HFFc6 (cell line): ENCODE measurements around the gene SYT13. TPM values are rescaled to one million over a fixed set of nuclear protein-coding genes. Genes with fewer than 3 reads are reported as not detected.

Experiments used
- DNase-seq: peaks from one replicate; pipeline ENCODE4 v3.0.0-alpha.2; 2018
- H3K27ac Mint-ChIP-seq: 2 replicates; pipeline ENCODE4 v1.8.0; 2020; ENCODE audit warnings: mild to moderate bottlenecking, mixed read lengths
- H3K27me3 Mint-ChIP-seq: 2 replicates; pipeline ENCODE4 v1.8.0; 2021; ENCODE audit warnings: mild to moderate bottlenecking, moderate library complexity, mixed read lengths; ENCODE audit not compliant: insufficient read depth
- H3K36me3 Mint-ChIP-seq: 2 replicates; pipeline ENCODE4 v1.8.0; 2021; ENCODE audit warnings: low read depth, mixed read lengths
- H3K4me1 Mint-ChIP-seq: 2 replicates; pipeline ENCODE4 v1.8.0; 2020; ENCODE audit warnings: low read depth, mixed read lengths
- H3K4me3 Mint-ChIP-seq: 2 replicates; pipeline ENCODE4 v1.8.0; 2020; ENCODE audit warnings: mild to moderate bottlenecking, moderate library complexity, mixed read lengths
- H3K9me3 Mint-ChIP-seq: 2 replicates; pipeline ENCODE4 v1.8.0; 2020; ENCODE audit warnings: mild to moderate bottlenecking, mixed read lengths
- total RNA-seq, 6 experiments: library from RNA; stranded (reverse); fragmentation: NEBNext Ultra II Directional; extraction: Animal tissue kit (Norgen Biotek cat#: 25700); gene quantifications; 2 replicates in 1 of 6; 3 replicates in 5 of 6; pipeline ENCODE4 v1.2.3, GENCODE V29; 2021
- TF ChIP-seq, protein P1 (sequence below): fragments of 200-600 bp; sonication (generic); IDR thresholded peaks from 2 replicates; pipeline ENCODE4 v1.5.0; 2021; ENCODE audit warnings: antibody characterized with exemption, mild to moderate bottlenecking

Gene SYT13
- total RNA-seq, 6 experiments from 2014 or later, result not detected

DNA sequence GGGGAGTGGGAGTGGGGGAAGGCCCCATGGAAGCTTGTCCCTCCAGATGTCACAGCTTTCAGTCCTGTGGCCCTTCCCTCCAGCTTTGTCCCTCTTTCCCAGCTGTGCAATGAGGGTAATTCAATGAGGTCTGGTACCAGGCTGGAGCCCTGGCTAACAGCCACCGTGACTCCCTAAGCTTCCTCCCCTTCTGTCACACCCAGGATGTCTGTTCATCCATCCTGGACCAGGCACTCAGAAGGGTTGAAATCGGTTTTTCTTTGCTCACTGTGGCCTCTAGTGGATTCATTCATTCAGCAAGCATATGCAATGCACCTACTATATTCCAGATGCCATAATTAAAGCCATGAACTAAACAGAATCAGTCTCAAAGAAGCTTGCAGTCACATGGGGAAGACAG is 38.7 kb downstream of the SYT13 start:
- no peak overlapping the region for H3K4me3 Mint-ChIP-seq
- H3K9me3 Mint-ChIP-seq, result no peaks in the 10 kb centered on the region
- peaks cover 41% of the 10 kb centered on the region for H3K27me3 Mint-ChIP-seq
- DNase-seq, result no peak
- H3K36me3 Mint-ChIP-seq, result no peaks in the 10 kb centered on the region
- TF ChIP-seq, protein P1, sequence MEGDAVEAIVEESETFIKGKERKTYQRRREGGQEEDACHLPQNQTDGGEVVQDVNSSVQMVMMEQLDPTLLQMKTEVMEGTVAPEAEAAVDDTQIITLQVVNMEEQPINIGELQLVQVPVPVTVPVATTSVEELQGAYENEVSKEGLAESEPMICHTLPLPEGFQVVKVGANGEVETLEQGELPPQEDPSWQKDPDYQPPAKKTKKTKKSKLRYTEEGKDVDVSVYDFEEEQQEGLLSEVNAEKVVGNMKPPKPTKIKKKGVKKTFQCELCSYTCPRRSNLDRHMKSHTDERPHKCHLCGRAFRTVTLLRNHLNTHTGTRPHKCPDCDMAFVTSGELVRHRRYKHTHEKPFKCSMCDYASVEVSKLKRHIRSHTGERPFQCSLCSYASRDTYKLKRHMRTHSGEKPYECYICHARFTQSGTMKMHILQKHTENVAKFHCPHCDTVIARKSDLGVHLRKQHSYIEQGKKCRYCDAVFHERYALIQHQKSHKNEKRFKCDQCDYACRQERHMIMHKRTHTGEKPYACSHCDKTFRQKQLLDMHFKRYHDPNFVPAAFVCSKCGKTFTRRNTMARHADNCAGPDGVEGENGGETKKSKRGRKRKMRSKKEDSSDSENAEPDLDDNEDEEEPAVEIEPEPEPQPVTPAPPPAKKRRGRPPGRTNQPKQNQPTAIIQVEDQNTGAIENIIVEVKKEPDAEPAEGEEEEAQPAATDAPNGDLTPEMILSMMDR, result no peak
- no peak overlapping the region for H3K27ac Mint-ChIP-seq
- H3K4me1 Mint-ChIP-seq, result no peaks in the 10 kb centered on the region

DNA sequence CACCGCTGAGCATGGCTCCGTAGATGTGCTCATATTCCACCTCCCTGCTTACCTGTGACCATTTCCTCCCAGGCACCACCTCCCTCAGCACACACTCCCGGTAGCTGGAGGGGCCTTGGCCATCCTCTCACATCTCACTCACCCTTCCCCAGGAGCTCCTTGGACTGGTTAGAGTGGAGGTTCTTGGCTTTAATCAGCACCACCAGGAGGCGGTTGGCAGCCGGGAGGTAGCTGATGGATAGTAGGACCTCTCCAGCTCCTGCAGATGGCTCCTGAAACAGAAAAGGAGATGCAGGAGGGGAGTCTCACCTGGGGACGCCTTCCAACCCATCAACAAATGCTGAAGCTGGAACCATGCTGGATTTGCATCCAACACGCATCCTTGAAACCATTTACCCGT is 39.9 kb downstream of the SYT13 start:
- peaks cover 37% of the 10 kb centered on the region for H3K27me3 Mint-ChIP-seq

DNA sequence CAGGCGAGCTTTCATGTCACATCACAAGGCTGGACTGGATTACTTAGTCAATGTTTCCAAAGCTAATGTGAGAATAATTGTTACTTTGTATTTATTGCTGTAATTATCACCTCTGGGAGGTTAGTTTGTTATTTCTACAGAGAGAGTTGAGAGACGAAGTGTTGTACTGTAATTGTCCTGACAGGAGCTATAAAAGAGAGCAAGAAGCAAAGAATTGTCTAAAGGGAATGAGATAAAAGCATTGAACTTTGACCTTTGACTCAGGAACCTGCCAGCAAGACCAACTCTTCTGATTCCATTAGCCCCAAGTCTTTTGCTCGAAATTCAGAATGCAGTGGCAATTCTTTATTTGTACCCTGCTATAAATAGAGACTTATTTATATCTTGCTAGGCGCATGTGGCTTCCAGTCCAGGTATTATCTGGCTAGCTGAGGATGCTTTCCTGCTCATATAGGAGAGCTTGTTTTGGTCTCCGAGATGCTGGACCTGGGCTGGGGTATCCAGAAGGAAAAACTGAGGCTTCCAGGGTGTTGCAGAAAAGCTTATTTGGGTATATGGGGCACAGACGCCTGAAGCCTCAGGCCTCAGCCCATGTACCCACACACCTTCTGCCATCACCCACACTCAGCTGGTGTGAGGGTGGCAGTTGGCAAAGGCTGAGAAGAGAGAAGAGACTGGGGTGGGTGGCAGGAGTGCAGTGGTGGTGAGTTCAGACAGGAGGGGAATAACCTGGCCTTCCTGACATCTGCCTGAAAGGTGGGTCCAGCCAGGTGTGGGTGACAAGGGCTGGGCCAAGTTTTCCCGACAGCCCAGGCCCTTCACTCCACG is 40.7 kb downstream of the SYT13 start:
- Mint-ChIP-seq H3K36me3 (no peaks in the 10 kb centered on the region), H3K4me3 (no peak overlapping the region), H3K4me1 (no peaks in the 10 kb centered on the region), H3K27me3 (peaks cover 37% of the 10 kb centered on the region), H3K9me3 (no peaks in the 10 kb centered on the region), H3K27ac (no peak overlapping the region)
- TF ChIP-seq, protein P1, result no peak
- no peak for DNase-seq

More for the DNA sequence above, 39.9 kb downstream of the SYT13 start:
- no peak overlapping the region for H3K27ac Mint-ChIP-seq
- no peak overlapping the region for H3K4me3 Mint-ChIP-seq
- H3K36me3 Mint-ChIP-seq, result no peaks in the 10 kb centered on the region
- DNase-seq, result no peak
- H3K9me3 Mint-ChIP-seq, result no peaks in the 10 kb centered on the region
- TF ChIP-seq, protein P1, result no peak
- H3K4me1 Mint-ChIP-seq, result no peaks in the 10 kb centered on the region

DNA sequence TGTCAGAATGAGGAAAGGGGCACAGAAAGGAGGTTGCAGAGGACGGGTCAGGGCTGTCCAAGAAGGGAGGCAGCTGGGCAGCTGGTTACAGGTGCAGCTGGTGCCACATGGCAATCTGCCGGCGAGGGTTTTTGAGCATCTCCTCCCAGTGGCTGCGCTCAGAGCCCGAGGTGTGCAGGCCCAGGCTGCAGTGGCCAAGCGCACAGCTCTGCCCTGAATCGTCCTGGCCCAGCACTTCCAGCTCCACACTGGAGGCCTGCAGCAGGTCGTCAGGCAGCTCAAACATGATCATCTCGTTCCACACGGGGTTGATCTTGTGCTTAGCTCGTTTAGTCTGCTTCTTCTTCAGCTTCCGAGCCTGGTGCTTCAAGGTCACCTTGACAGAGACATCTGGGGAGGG is 42.2 kb downstream of the SYT13 start:
- DNase-seq, result no peak
- Mint-ChIP-seq H3K4me3 (no peak overlapping the region), H3K27me3 (peaks cover 37% of the 10 kb centered on the region), H3K9me3 (no peaks in the 10 kb centered on the region), H3K36me3 (no peaks in the 10 kb centered on the region), H3K4me1 (no peaks in the 10 kb centered on the region), H3K27ac (no peak overlapping the region)
- TF ChIP-seq, protein P1, result no peak

DNA sequence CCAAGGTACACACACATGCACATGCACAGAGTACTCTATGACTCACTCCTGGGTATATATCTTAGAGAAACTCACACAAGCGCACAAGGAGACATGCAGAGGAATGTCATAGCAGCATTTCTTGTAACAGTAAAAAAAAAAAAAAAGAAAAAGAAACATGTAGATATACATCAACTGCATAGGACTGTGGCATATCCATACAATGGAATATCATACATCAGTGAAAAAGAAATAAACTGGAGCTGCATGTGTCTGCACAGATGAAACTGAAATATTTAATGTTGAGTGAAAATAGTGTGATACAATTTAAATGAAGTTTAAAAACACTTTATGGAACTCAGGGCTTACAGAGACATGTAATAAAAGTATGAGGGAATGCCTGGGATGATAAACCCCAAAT is 46.4 kb downstream of the SYT13 start:
- Mint-ChIP-seq H3K36me3 (no peaks in the 10 kb centered on the region), H3K4me1 (no peaks in the 10 kb centered on the region), H3K27ac (no peak overlapping the region), H3K27me3 (peaks cover 32% of the 10 kb centered on the region), H3K9me3 (no peaks in the 10 kb centered on the region), H3K4me3 (no peak overlapping the region)
- DNase-seq, result no peak
- TF ChIP-seq, protein P1, result no peak
